HG03432 (cell line): ENCODE data around the gene CACNA1C.

Experiments
- ATAC-seq: cut with Tn5 transposase; IDR thresholded peaks from one replicate; pipeline ENCODE4 v1.9.1; 2021; ENCODE audit warnings: mild to moderate bottlenecking, moderate library complexity; ENCODE audit not compliant: unreplicated experiment

The CACNA1C gene

DNA sequence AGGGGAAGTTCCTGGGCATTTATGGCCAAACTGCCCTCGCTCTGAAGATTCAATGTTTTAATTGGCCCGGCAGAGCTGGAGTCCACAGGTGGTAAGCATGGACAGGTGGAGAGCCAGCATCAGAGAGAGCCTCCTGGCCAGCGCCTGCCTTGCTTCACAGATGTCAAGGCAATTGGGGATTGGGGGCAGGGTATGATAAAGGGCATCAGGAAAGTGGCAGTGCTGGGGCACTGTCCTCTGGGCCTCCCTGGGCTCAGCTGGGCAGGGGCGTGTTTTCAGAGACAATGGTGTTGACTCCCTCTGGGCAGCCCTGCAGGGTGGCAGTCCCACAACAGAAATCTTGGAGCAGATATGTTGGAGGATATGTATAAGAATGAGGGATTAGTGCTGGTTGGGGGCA is 237.3 kb downstream of the CACNA1C start:
- no peak for ATAC-seq

DNA sequence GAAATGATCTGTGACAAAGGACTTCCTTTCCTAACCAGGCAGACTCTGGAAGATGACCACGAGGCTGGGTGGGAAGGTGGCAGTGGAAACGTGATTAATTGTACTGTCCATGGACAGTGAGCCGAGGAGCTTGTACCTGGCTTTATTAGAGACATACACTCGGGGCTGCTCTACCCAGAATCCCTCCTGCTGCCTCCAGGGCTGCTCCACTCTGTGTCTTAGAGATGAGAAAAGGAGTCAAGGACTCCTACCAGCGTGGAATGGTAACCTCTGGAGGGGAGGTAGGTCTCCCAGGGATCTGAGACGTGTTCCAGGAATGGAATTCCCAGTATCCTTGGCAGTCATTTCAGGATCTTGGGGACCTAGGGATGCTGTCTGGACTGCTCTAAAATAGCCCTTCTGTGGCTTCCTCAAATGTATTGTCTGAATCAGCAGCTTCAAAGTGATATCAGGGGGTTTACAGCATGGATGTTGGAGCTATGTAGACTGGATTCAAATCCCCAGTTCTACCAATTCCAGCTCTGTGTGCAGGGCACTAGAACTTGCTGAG is 237.8 kb downstream of the CACNA1C start:
- ATAC-seq, result no peak

DNA sequence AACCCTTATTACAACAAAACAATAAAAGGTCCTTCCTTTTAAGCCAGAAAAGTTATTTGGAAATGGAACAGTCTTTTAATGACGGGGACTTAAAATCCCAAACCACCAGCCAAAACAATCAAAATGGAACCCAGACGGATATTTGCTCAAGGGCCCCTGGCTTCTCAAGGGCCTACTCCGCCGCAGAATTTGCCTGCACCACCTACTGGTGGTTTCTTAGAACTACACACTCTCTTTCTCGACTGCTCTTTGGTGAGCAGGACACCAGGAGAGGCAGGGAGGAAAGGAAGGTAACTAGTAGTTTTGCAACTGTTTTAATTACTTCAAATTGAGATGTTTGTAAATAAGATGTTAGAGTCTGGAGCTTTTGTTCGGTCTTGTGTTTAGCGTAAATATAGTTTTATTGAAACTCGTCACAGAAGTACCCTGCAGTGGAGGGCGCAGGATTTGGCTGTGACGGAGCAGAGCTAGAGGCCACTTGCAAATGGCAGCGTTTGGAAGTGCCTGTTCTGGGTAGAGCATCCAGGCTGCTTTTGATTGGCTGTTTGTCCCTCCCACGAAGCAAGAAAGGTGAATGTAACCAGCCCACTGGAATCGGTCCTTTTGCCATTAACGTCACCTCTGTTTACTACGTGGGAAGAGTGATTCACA is 238.5 kb downstream of the CACNA1C start:
- no peak for ATAC-seq

DNA sequence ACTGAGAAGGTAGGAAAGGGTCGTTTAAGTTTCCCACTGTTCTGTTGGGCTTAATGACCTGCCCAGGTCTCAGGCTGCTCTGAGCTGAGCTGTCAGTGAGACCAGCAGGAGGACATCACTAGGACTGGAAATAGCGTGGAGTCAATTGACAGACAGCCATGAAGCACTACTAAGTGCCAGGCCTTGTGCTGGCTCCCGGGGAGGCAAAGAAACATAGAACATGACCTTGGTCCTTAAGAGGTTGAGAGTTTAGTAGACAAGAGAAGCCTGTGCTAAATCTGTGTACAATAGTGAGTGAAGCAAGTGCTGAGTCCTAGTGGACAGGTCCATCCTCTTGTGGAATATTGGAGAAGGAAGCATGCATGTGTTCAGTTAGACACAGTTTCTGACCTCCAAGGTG is 239.2 kb downstream of the CACNA1C start:
- ATAC-seq, result no peak

DNA sequence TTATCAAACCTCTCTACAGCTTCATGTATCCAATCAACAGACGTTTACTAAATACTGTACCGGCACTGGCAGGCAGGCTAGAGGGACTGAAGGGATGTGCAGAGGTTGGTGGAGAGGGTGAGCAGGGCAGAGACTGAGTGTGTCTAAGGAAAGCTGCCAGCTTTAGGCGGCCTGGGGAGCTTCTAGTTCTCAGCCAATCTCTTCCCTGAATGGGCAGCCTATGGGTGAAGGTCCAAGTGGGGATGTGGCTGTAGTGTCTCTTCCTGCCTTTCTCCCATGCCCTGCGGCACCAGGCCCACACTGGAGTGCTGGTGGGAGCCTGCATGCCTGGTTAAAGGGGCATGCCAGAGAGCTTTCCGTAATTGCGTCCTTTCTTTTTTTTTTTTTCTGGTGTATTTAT is 239.8 kb downstream of the CACNA1C start:
- ATAC-seq, result no peak

DNA sequence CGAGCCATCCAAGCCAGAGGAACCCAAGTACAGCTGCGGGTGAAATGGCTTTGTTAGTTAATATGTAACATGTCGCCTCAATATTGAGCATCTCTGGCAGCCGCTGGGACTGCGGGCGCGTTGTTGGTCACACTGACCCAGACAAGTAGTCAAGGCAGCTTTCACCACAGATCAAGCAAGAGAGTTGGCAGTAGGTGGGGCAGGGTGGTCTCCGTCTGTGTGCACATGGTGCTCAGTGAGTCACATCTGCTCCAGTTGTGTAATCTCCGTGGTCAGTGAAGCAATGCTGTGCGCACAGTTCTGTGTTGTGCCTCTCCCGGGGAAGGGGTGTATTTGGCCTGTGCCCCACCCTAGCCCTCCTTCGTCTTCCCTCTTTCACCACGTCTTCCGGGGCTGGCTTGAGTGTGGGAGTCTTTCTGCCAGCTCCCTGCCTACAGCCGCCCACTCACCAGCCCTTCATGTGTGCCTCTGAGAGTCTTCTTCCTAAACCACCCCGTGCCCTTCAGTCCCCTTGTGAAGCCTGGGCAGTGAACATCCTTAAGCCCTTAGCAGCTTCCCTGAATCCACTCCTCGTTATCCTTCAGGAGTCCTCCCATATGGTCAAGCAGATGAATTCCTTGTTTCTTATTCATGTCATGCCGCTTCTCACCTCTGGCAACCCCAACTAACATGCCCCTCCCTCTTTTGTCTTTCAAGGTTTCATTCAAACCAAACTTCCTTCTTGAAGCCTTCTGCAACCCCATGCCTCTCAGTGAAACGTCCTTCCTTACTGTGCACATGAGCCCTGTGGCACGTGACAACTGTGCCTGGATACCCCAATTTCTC is 242.1 kb downstream of the CACNA1C start:
- no peak for ATAC-seq

DNA sequence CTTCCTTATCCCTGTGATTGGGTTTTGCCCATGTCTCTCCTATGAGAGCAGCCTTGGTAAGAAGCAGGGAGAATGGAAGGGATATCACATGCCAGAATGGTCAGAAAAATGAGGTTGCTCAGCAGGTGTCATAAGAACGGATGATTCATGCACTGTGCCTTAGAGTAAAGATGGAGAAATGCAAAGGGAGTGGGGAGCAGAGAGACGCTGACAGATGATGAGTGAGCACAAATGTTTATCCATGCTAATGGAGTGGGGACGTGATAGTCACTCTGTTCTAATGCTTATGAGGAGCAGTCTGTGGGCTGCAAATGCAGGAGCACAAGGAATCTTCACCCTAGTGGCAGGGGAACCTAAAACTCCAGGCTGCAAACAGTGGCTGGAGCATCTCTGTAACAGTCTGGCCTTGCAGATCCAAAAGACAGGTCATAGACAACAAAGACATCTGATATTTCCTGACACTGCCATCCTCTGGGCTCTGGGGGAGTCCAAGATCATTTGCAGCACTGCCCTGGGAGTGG is 243.2 kb downstream of the CACNA1C start:
- no peak for ATAC-seq

DNA sequence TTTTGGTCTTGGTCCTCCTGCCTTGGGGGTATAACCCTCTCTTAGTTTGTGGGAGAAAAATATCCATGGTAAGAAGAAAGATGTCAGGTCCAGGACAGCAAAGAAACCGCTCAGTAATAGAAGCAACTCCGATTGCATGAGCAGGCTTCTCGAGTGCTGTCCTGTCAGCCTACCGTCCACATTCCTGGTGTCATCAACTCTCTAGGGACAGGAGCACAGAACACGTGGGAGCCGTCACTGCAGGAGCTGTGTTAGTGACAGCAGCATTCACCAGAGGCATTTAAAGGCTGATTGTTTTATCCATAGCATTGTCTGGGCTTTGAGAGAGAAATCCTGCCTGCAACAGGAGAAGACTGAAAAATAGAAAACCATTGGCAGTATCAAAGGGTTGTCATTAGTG is 244.2 kb downstream of the CACNA1C start:
- no peak for ATAC-seq

DNA sequence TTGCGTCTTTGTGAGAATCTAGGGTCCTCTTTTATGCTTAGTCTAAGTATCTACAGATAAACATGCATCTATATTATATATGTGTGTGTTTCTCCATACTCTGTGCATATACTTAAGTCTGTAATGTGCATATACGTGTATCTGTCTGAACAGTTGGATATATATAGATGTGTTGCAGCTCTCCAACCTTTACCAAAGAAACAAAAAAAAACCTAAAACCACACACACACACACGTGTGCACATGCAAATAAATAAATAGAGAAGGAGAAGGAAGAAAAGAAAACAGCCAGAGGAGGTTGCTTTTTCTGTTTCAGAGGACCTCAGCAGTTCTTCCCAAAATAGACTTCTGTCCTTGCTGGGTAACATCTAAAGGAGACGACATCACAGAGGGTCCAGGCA is 244.9 kb downstream of the CACNA1C start:
- no peak for ATAC-seq

DNA sequence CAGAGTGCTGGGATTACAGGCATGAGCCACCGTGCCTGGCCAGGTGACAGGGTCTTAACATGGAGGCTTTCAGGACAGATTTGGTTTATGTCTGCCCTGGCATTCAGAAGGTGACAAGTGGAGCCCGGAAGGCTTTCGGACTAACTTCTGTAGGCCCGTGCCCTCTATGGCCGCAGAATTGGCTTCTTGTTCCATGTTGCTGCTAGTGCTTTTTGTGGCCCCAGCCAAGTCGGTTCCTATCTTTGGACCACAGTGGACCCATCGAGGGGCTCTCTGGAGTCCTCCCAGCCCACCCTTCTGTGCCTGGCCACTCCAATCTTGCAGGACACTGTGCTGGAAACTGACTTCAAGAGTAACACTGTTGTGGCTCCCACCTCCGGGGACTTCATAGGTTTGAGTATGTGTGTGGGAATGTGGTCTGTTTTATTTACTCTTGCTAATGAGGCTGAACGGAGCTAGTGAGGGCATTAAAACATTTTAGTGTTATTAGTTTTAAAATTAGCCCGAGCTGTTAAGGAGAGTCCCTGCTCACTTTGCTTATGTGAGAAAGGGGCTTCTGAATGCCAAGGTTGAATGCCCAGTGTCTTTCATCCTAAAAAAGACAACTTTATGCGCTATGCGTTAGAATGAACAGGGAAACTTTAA is 245.9 kb downstream of the CACNA1C start:
- ATAC-seq, result no peak

DNA sequence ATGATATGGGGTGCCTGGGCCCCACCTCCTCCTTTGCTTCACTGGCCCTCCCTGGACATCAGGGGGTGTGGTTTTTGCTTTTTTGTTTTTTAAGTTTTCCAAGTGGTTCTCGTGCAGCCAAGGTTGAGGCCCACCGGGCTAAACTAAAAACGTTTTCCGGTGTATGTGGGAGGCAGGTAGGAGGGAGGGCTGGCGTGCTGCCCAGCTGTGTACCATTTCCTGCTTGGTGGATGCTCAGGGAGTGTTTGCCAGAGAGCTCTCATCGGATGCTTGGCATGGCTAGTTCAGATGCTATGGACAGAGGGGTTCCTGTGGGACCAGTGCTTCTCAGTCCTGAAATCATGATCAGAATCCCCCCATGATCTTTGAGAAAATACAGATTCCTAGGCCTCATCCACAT is 246.4 kb downstream of the CACNA1C start:
- ATAC-seq, result no peak

DNA sequence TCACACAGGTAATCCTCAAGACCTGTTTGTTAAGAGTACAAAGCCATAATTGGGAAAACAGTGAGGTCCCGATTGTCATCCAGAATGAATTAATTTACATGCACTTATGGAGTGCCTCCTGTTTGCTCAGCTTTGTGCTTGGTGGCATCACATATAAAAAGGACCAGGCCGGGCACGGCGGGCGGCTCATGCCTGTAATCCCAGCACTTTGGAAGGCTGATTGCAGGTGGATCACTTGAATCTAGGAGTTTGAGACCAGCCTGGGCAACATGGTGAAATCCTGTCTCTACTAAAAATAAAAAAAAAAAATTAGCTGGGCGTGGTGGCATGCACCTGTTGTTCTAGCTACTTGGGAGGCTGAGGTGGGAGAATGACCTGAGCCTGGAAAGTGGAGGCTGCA is 247.4 kb downstream of the CACNA1C start:
- ATAC-seq, result no peak

DNA sequence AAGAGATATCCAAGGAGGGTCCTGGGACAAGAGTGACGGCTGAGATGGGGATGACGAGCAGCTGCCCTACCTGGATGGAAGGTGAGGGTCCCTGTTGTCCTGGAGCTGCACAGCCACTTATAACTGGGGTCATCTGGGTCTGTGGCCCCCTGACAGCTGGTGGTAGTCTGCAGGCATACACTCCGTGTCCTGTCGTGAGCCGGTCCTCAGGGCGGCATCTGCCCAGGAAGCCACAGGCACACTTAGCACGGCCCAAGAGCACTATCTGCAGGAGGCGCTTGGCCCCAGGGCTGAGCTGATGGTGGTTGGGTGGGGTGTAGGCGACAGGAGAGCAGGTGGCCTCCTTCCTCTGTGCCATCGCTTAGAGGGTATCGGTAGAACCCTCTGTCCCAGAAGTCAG is 248.1 kb downstream of the CACNA1C start:
- ATAC-seq, result no peak

DNA sequence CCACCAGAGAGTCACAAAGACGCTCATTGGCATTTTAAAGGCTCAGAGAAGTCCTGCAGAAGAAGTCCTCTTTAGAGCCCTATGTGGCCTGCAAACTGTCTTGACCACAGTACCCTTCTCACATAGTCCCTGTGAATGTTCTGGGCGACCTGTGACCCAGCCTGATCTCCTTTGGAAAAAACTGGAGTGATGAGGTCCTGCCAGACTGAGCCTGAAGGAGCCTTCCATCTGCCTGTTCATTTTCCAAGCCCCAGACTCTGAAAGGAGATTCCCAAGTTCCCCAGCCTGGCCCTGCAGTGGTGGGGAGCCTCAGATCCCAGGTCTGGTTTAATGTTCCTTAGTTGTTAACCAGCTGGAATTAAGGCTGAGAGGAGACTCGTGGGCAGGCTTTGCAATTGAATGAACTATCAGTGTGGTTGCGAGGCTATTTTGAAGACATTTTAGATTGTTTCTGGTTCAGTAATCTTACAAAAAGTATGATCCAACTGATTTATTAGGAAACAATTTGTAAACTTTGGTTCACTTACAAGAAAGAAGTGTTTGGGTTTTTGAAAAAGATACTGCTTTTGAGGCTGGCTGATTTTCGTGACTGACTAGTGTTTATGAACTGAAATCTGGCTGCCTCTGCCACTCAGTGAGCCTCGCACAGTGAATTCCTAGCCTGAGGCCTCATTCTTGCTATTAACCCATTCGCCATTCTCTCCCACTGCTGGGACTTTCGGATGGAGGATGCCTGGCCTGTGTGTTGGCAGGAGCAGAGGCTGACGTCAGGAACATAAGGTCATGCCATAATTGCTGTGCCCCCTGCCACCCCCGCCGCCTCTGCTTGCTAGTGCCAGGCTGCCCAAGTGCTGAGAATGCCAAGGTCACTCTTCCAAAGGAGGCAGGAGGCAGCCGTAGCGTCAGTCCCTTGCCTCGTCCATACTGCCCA is 249.0 kb downstream of the CACNA1C start:
- ATAC-seq, result no peak

DNA sequence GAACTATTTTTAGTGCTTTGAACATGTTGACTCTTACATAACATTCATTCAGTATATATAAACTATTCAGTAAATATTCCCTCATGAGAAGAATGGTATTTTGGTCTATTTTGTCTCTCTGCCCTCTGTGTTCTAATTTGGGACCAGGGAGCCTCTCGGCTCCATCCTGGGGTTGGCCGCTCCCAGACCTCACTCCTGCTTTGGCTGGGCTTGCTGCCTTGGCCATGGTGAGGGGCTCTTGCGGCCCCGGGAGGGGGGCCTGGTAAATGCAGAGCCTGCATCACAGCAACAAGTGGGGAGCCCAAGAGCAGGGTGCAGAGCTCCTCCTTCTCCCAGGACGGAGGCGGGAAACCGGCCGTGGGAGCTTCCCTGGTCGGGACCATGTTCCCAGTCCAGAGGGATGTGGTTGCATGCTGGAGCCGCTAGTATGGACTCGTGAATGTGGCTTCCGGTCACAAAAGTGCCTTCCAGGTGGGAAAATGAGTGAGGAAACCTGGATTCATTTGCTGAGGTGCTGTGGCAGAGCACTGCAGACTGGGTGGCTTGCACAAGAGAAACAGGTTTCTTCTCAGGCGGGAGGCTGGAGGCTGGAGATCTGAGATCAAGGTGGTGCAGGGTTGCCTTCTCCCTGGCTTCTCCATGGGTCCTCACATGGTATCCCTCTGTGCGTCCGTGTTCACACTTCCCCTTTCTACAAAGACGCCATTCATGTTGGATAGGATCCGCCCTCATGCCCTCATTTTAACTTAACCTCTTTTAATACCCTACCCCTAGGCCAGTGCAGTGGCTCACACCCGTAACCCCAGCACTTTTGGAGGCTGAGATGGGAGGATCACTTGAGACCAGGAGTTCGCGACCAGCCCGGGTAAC is 250.2 kb downstream of the CACNA1C start:
- no peak for ATAC-seq

DNA sequence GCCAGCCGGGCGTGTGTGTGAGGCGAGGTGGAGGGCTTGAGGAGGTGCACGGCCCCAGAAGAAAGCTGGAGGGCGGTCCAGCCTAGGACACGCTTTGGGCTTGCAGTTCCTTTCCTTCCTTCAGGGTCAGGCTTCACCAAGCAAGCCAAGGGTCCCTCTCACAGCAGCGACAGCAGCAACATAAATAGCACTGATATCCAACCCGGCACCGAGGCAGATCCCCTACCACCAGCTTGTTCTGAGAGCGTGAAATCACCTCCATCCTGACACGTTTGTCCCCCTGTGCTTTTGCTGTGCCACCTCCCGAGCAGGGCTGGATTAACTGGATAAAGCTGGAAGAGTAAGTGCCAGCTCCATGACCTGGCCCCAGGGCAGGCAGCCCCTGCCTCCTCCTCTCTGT is 251.4 kb downstream of the CACNA1C start:
- ATAC-seq, result no peak

DNA sequence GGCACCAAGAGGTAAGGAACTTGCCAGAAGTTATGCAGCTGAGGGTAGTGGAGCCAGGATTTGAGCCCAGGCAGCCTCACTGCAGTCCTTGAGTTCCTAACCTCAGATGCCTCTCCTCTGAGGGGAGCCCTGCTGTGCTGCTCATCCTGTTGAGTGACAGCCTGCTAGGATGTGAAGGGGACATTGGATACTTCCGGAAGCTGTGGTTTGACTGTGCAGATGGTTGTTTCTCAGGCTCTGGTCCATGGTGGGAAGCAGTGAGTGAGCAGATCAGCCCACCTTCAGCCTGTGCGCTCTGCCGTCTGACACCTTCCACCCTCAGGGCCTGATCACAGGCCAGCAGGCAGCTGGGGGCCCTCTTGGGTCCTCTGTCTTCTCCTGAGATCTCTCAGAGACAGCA is 253.2 kb downstream of the CACNA1C start:
- ATAC-seq, result no peak

DNA sequence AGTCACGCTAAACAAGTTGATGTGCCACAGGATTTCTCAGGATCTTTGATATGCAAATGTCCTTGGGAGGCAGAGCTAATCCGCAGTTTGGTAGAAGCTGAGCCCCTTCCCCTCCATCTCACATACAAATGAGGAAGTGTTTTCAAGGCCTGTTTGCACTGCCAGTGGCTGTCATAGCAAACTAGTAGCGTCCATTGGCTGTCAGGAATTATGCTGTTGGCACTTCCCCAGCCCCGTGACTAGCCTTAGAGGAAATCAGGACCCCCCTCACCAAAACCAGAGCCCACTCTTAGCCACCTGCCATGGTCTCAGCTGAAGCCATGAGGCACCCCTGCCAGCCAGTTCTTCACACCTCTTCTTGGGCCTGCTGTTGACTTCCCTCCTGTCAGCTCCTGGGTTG is 253.9 kb downstream of the CACNA1C start:
- no peak for ATAC-seq

DNA sequence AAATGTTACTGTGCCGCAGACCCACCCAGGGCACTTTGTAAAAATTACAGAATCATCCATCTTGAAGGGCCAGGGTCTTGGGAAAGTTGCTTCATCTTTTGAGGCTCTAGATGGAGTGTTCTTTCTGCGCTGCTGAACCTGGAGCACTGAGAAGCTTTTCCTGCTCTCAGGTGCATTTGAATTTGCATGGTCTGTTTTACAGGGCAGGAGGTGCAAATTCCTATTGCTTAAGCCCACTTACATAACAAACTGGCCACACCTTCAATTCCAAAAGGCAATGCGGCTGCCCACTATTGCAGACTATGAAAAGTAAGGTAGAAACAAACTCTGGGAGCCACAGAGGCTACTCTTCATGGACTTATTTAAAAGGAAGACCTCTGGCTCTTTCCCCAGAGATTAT is 254.8 kb downstream of the CACNA1C start:
- ATAC-seq, result no peak

DNA sequence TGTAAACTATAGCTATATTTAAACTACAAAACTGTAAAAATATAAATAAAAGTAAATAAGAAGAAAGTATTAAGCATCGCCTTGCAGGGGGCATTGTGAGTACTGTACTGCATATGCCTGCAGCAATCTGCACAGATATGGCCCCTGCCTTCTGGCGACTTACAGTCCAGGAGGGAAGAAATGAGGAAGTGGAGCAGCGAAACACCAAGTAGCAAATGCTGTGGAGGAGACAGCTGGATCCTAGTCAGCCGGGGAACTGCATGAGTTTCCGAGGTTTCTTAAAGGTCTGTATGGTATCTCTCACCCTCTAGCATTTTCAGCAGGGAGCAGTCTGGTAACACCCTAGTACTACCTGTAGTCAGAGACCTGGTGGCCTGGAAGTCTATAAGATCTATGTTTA is 256.9 kb downstream of the CACNA1C start:
- ATAC-seq, result no peak
